K562 (cell line): Measurements from ENCODE around the gene MOB3B. TPM values are rescaled to one million over a fixed set of nuclear protein-coding genes. Genes with fewer than 3 reads are reported as not detected.
A peak's percentile ranks its signal among the peaks of the same experiment; 100 is the strongest.

Experiments
- CTBP1 ChIP-seq: fragments of 450-650 bp; IDR thresholded peaks from 2 replicates; pipeline ENCODE4 v1.6.1; 2016; ENCODE audit warnings: borderline replicate concordance
- ELF2 ChIP-seq: fragments of 250-450 bp; sonication (Bioruptor Pico); IDR thresholded peaks from 2 replicates; pipeline ENCODE4 v1.5.0; 2021; ENCODE audit warnings: mild to moderate bottlenecking
- EP300 ChIP-seq: IDR thresholded peaks from 2 replicates; pipeline ENCODE4 v1.6.1; 2012; ENCODE audit warnings: low read length, improper control_type of control experiment
- JUND ChIP-seq, 2 experiments: IDR thresholded peaks; 2 replicates in 1 of 2; 3 replicates in 1 of 2; pipeline ENCODE4 v1.6.1; 2011; ENCODE audit warnings: borderline replicate concordance in 2 of 2, low read depth in 2 of 2, low read length in 2 of 2, improper control_type of control experiment in 1 of 2, missing biosample characterization in 1 of 2, missing genetic modification characterization in 1 of 2, missing genetic modification reagents in 1 of 2
- KDM1A ChIP-seq, 2 experiments: fragments of 450-650 bp; IDR thresholded peaks; 2 replicates each; pipeline ENCODE4 v1.6.1; 2016; ENCODE audit warnings: mild to moderate bottlenecking in 2 of 2
- LCOR ChIP-seq: sonication (generic); formaldehyde crosslinking; IDR thresholded peaks from 2 replicates; pipeline ENCODE4 v1.8.0; 2022; ENCODE audit warnings: mild to moderate bottlenecking, missing genetic modification reagents
- MAFF ChIP-seq: IDR thresholded peaks from 2 replicates; pipeline ENCODE4 v1.6.1; 2012; ENCODE audit warnings: low read length, improper control_type of control experiment
- MAFG ChIP-seq: fragments of 450-650 bp; conservative IDR thresholded peaks from 2 replicates; pipeline ENCODE4 v1.6.1; 2016; ENCODE audit warnings: missing genetic modification characterization, missing compliant biosample characterization
- MAFK ChIP-seq: IDR thresholded peaks from 2 replicates; pipeline ENCODE4 v1.6.1; 2011; ENCODE audit warnings: low read length, improper control_type of control experiment
- MECOM ChIP-seq: fragments of 250-450 bp; sonication (Bioruptor Pico); IDR thresholded peaks from 2 replicates; pipeline ENCODE4 v1.8.0; 2022; ENCODE audit warnings: inconsistent platforms
- MEIS2 ChIP-seq: fragments of 450-650 bp; IDR thresholded peaks from 2 replicates; pipeline ENCODE4 v1.6.1; 2014; ENCODE audit warnings: mild to moderate bottlenecking; ENCODE audit not compliant: partially characterized antibody
- PBX2 ChIP-seq, 2 experiments: IDR thresholded peaks in 1 of 2; conservative IDR thresholded peaks in 1 of 2; 2 replicates each; pipeline ENCODE4 v1.6.1; 2016; ENCODE audit warnings: low read depth in 2 of 2, mild to moderate bottlenecking in 1 of 2, missing compliant biosample characterization in 1 of 2, missing genetic modification characterization in 1 of 2, moderate library complexity in 1 of 2
- PHB2 ChIP-seq: fragments of 450-650 bp; IDR thresholded peaks from 2 replicates; pipeline ENCODE4 v1.6.1; 2017; ENCODE audit warnings: low read depth
- PKNOX1 ChIP-seq: fragments of 450-650 bp; IDR thresholded peaks from 2 replicates; pipeline ENCODE4 v1.6.1; 2016
- RCOR1 ChIP-seq, 2 experiments: IDR thresholded peaks; 2 replicates each; pipeline ENCODE4 v1.6.1; 2012; ENCODE audit warnings: low read depth in 2 of 2, low read length in 2 of 2, borderline replicate concordance in 1 of 2, improper control_type of control experiment in 1 of 2
- SOX6 ChIP-seq: fragments of 450-650 bp; IDR thresholded peaks from 2 replicates; pipeline ENCODE4 v1.6.1; 2014; ENCODE audit warnings: mild to moderate bottlenecking
- TGIF2 ChIP-seq: sonication (generic); formaldehyde crosslinking; IDR thresholded peaks from 2 replicates; pipeline ENCODE4 v1.8.1; 2022; ENCODE audit warnings: mild to moderate bottlenecking, missing genetic modification reagents, moderate library complexity
- TSC22D4 ChIP-seq: fragments of 450-650 bp; IDR thresholded peaks from 2 replicates; pipeline ENCODE4 v1.6.1; 2016; ENCODE audit warnings: missing genetic modification characterization, missing biosample characterization, control low read depth
- ZFP1 ChIP-seq: fragments of 450-650 bp; formaldehyde crosslinking; IDR thresholded peaks from 2 replicates; pipeline ENCODE4 v1.4.0; 2020; ENCODE audit warnings: mild to moderate bottlenecking, mixed read lengths
- ZNF143 ChIP-seq: sonication (generic); formaldehyde crosslinking; IDR thresholded peaks from 2 replicates; pipeline ENCODE4 v1.9.0; 2022; ENCODE audit warnings: mild to moderate bottlenecking, missing genetic modification reagents
- ZNF316 ChIP-seq: fragments of 450-650 bp; IDR thresholded peaks from 2 replicates; pipeline ENCODE4 v1.6.1; 2016
- ZNF445 ChIP-seq: fragments of 250-450 bp; sonication (Bioruptor Pico); IDR thresholded peaks from 2 replicates; pipeline ENCODE4 v1.4.0; 2020; ENCODE audit warnings: low read depth, mild to moderate bottlenecking, moderate library complexity
- polyA plus RNA-seq, 8 experiments: library from polyadenylated mRNA; depleted of rRNA in 4 of 8; stranded (reverse) in 5 of 8; unstranded in 3 of 8; fragments of >200 nt; fragmentation: Nextera tagmentation in 2 of 8; fragmentation: Illumina TruSeq in 1 of 8; extraction: Ambion mirVana in 2 of 8; extraction: Trizol in 1 of 8; gene quantifications; 2 replicates each; pipeline versions ENCODE4 v1.2.1 to v1.2.3, GENCODE V29; 2011 to 2014; ENCODE audit warnings: inconsistent platforms in 1 of 8, missing spikeins in 1 of 8
- total RNA-seq, 7 experiments: library from RNA; depleted of rRNA in 6 of 7; stranded (reverse); fragments of >200 nt in 6 of 7; fragmentation: Illumina TruSeq in 2 of 7; extraction: Trizol in 2 of 7; gene quantifications; 2 replicates each; pipeline versions ENCODE4 v1.2.1 to v1.2.3, GENCODE V29; 2011 to 2021; ENCODE audit warnings: low replicate concordance in 1 of 7
- TF ChIP-seq, protein P1 (sequence below): fragments of 450-650 bp; conservative IDR thresholded peaks from 2 replicates; pipeline ENCODE4 v1.6.1; 2016; ENCODE audit warnings: missing genetic modification characterization, low read depth, mild to moderate bottlenecking, missing compliant biosample characterization, moderate library complexity
- TF ChIP-seq, protein P2 (sequence below): fragments of 250-450 bp; sonication (Bioruptor Pico); IDR thresholded peaks from 2 replicates; pipeline ENCODE4 v1.8.0; 2021; ENCODE audit warnings: moderate library complexity, mild to moderate bottlenecking, inconsistent platforms

The MOB3B gene
- total and polyA plus RNA-seq, 9 of the 15 experiments (the other 6 are each of a cell fraction or from before 2014, with no cell fraction given): 3.6 to 12.8 (median 7.2) TPM

DNA sequence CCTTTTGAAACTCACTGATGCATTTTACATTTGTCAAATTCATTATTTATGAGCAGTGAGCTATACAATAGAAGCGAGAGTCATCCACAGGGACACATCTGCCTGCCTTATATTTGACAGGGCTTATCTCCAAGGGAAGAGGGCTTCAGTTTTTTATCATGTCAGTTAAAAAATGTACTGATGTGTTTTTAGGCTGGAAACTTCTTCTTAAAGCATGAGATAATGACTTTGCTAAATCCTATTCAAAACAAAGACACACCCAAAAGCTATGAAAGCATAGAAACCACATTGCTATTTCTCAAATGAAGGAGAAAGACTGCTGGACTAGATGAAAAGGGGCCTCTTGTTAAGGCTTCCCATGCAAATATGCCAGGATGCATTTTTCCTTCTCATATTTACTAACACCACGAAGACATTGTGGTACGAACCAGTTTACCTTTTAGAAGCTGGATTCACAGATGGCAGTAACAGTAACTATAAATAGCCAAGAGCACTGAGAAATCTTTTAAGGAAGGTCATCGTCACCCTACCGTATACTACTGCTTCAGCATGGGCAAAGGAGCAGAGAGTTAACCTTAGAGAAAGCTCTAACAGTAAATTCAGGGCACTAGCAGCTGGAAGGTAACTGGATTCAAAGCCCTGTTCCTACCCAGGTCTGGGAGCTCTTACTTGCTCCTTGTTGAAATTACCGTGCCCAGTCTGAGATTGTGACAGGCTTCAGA, 91.8 kb downstream of the MOB3B start (continued):
- TF ChIP-seq, protein P1, sequence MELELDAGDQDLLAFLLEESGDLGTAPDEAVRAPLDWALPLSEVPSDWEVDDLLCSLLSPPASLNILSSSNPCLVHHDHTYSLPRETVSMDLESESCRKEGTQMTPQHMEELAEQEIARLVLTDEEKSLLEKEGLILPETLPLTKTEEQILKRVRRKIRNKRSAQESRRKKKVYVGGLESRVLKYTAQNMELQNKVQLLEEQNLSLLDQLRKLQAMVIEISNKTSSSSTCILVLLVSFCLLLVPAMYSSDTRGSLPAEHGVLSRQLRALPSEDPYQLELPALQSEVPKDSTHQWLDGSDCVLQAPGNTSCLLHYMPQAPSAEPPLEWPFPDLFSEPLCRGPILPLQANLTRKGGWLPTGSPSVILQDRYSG (tag): no peak
- TF ChIP-seq ZNF316 (peak; percentile 60), RCOR1 (IDR thresholded peaks at IDR 0.05; ENCODE audit: borderline replicate concordance in 1 of 2, low read depth in 2 of 2, low read length in 2 of 2) (peak in 1 of 2 experiments; percentile 35; a peak in 1 of 4 replicates), TGIF2 (CRISPR knock-in tag) (no peak), JUND (IDR thresholded peaks at IDR 0.05; ENCODE audit: borderline replicate concordance, low read depth, low read length) (peak; percentile 8; the same call in 1 of the 2 replicates), JUND (tag; IDR thresholded peaks at IDR 0.05; ENCODE audit: borderline replicate concordance, low read depth, low read length) (no peak), CTBP1 (peak; percentile 54; the same call in 1 of the 2 replicates), ZNF445 (no peak), SOX6 (peak; percentile 80), ELF2 (CRISPR knock-in tag) (no peak), MAFG (tag) (peak; percentile 74), KDM1A (IDR thresholded peaks at IDR 0.05) (0 out of 4 replicates have a peak, but pooled peaks of 1 of the 2 experiments have one; percentile 37), MAFK (peak; percentile 16; the same call in 1 of the 2 replicates), EP300 (peak; percentile 64; the same call in 1 of the 2 replicates), PBX2 (CRISPR knock-in tag; IDR thresholded peaks at IDR 0.05; ENCODE audit: low read depth) (no peak), PBX2 (tag; conservative IDR thresholded peaks at IDR 0.05; ENCODE audit: low read depth) (peak; percentile 71), ZNF143 (CRISPR knock-in tag) (no peak), MEIS2 (peak; percentile 90), MECOM (CRISPR knock-in tag) (peak; percentile 95), PHB2 (no peak), TSC22D4 (no peak), LCOR (peak; percentile 80), ZFP1 (CRISPR knock-in tag) (no peak), PKNOX1 (peak; percentile 68), MAFF (peak; percentile 60; the same call in 1 of the 2 replicates)
- TF ChIP-seq, protein P2, sequence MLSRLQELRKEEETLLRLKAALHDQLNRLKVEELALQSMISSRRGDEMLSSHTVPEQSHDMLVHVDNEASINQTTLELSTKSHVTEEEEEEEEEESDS (CRISPR knock-in tag): no peak
- TF ChIP-seq, all 486 proteins: peak for 24
